Gastroesophageal sphincter (tissue), 4 donors: ENCODE measurements around the gene CTNS. TPM values are rescaled to one million over a fixed set of nuclear protein-coding genes. Genes with fewer than 3 reads are reported as not detected.

Experiments
- ATAC-seq: fragments of 150-250 bp; one replicate; pipeline ENCODE4 v1.9.1; 2016; ENCODE audit warnings: mild to moderate bottlenecking, moderate library complexity
- H3K27ac ChIP-seq, 4 donors: fragments of 200-600 bp; sonication (generic) in 3 of 4; 1 replicate in 3 of 4; 2 replicates in 1 of 4; pipeline ENCODE4 v1.5.1; 2016 to 2019
- H3K27me3 ChIP-seq: fragments of 200-600 bp; sonication (generic); one replicate; pipeline ENCODE4 v1.5.1; 2019
- H3K36me3 ChIP-seq, 2 donors: fragments of 200-600 bp; sonication (generic); one replicate each; pipeline ENCODE4 v1.5.1; 2019; ENCODE audit warnings: control low read depth in 1 of 2
- H3K4me1 ChIP-seq, 3 donors: fragments of 200-600 bp; sonication (generic); 1 replicate in 2 of 3; 2 replicates in 1 of 3; pipeline ENCODE4 v1.5.1; 2016 to 2019; ENCODE audit warnings: control low read depth in 2 of 3
- H3K4me3 ChIP-seq, 2 donors: fragments of 200-600 bp; sonication (generic); one replicate each; pipeline ENCODE4 v1.5.1; 2019; ENCODE audit warnings: mild to moderate bottlenecking in 1 of 2, moderate library complexity in 1 of 2
- H3K9me3 ChIP-seq, 3 donors: fragments of 200-600 bp; sonication (generic); one replicate each; pipeline ENCODE4 v1.5.1; 2017 to 2019; ENCODE audit warnings: control low read depth in 2 of 3
- CTCF ChIP-seq, 4 experiments: fragments of 200-600 bp in 2 of 4; fragments of 450-650 bp in 2 of 4; sonication (generic) in 1 of 4; IDR thresholded peaks; one replicate each; pipeline ENCODE4 v1.5.1; 2017 to 2019; ENCODE audit warnings: antibody characterized with exemption in 4 of 4, mild to moderate bottlenecking in 2 of 4, moderate library complexity in 2 of 4
- EP300 ChIP-seq: sonication (generic); formaldehyde crosslinking; IDR thresholded peaks from one replicate; pipeline ENCODE4 v1.6.1; 2017; ENCODE audit warnings: antibody characterized with exemption, mild to moderate bottlenecking
- POLR2A ChIP-seq, 2 donors: fragments of 450-650 bp; IDR thresholded peaks; one replicate each; pipeline ENCODE4 v1.6.1; 2017; ENCODE audit warnings: antibody characterized with exemption in 2 of 2, mild to moderate bottlenecking in 2 of 2, moderate library complexity in 1 of 2
- POLR2AphosphoS5 ChIP-seq: sonication (generic); formaldehyde crosslinking; IDR thresholded peaks from one replicate; pipeline ENCODE4 v1.6.1; 2017; ENCODE audit warnings: antibody characterized with exemption
- WGBS, 2 donors: methylation state at CpG; one replicate each; pipeline ENCODE4 v1.1.5; 2018; ENCODE audit warnings: low coverage in 1 of 2; 5-methylcytosine and 5-hydroxymethylcytosine counted together
- total RNA-seq, 4 donors: library from RNA; depleted of rRNA; stranded (reverse); fragments of >200 nt; gene quantifications; one replicate each; pipeline ENCODE4 v1.1.0, GENCODE V29; 2016

Gene CTNS
- total RNA-seq, 4 donors from 2014 or later = 14.8 to 20.5 (median 17.8) TPM

DNA sequence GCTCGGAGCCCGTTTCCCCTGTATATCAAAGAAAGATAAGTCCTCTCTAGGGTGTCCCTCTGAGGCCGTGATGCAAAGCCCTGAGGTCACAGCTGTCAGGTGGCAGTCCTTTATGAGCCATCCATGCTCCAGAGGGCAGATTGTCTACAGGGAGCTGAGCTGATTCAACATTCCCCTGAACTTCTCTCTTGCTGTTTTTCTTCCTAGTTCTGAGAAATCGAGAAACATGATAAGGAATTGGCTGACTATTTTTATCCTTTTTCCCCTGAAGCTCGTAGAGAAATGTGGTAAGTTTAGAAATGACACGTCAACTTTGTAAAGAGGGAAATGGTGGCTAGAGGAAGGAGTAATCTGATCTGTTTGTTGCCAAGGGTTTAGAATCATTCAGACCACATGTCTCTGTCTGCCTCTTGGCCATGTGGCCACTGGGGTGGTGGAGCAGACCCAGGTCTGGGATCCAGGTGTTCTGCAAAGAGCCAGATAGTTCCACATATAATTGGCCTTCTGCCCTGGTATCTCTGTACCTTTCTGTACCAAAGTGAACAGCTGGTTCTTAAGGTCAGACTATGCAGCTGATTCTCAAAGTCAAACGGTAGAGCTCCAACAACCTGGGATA, 3.5 kb downstream of the CTNS start:
- Histone ChIP-seq H3K27ac (no peak overlapping the region), H3K9me3 (no peaks in the 10 kb centered on the region), H3K36me3 (peaks cover 0 to 50% of the 10 kb centered on the region in 2 donors), H3K4me3 (no peak overlapping the region), H3K4me1 (peaks cover 0 to 24% (median 11%) of the 10 kb centered on the region in 3 donors), H3K27me3 (no peaks in the 10 kb centered on the region)
- TF ChIP-seq POLR2A (IDR thresholded peaks at IDR 0.05) = no peak
- TF ChIP-seq EP300 = no peak
- no peak for TF ChIP-seq CTCF (IDR thresholded peaks at IDR 0.05)
- TF ChIP-seq POLR2AphosphoS5 = no peak
- WGBS, 2 donors = 65 to 87% methylated on average over 3 to 5 of the region's 7 CpGs
- ATAC-seq = no peak

- ATAC-seq = no peak
- Histone ChIP-seq H3K36me3 (peaks cover 0 to 55% of the 10 kb centered on the region in 2 donors), H3K9me3 (no peaks in the 10 kb centered on the region), H3K4me1 (peaks cover 0 to 19% (median 11%) of the 10 kb centered on the region in 3 donors), H3K27ac (no peak overlapping the region), H3K27me3 (no peaks in the 10 kb centered on the region), H3K4me3 (no peak overlapping the region)
- TF ChIP-seq POLR2AphosphoS5 (no peak), CTCF (IDR thresholded peaks at IDR 0.05) (no peak), EP300 (no peak), POLR2A (IDR thresholded peaks at IDR 0.05) (no peak)
- 77% methylated on average over 2 of the region's 3 CpGs; no CpG with 5 or more reads in 1 of the 2 donors for WGBS, 2 donors
Observed at GRCh38 chr17:3641014-3641413, 4.5 kb downstream of the CTNS start.

- 76% methylated on average over 8 of the region's 19 CpGs; no CpG with 5 or more reads in 1 of the 2 donors for WGBS, 2 donors
- no peak for TF ChIP-seq POLR2AphosphoS5
- TF ChIP-seq EP300 = no peak
- no peak for TF ChIP-seq POLR2A (IDR thresholded peaks at IDR 0.05)
- TF ChIP-seq CTCF (IDR thresholded peaks at IDR 0.05) = no peak
- Histone ChIP-seq H3K4me3 (no peak overlapping the region), H3K4me1 (peaks cover 0 to 17% (median 11%) of the 10 kb centered on the region in 3 donors), H3K27ac (no peak overlapping the region), H3K36me3 (peaks cover 0 to 61% of the 10 kb centered on the region in 2 donors), H3K9me3 (no peaks in the 10 kb centered on the region), H3K27me3 (no peaks in the 10 kb centered on the region)
- ATAC-seq = peak; percentile 8
Observed at GRCh38 chr17:3641717-3642486, 5.3 kb downstream of the CTNS start.

GRCh38 chr17:3643889-3644349, 7.4 kb downstream of the CTNS start:
- Histone ChIP-seq H3K4me3 (no peak overlapping the region), H3K36me3 (peaks cover 0 to 75% of the 10 kb centered on the region in 2 donors), H3K9me3 (no peaks in the 10 kb centered on the region), H3K27me3 (no peaks in the 10 kb centered on the region), H3K27ac (no peak overlapping the region), H3K4me1 (peaks cover 0 to 7% (median 0%) of the 10 kb centered on the region in 3 donors)
- TF ChIP-seq POLR2A (IDR thresholded peaks at IDR 0.05) (no peak), POLR2AphosphoS5 (no peak), CTCF (IDR thresholded peaks at IDR 0.05) (no peak), EP300 (no peak)
- no peak for ATAC-seq
- WGBS, 2 donors = 100% methylated on average over 1 to 2 of the region's 4 CpGs
